ENCODE measurements around the gene JHY.

JHY gene

GRCh38 chr11:122897606-122898210 lies 15.1 kb downstream of the JHY start:
- Histone ChIP-seq H3K9ac (ENCODE audit: low read depth in 1 of 2, low read length in 2 of 2) (no peak overlapping the region), H3K27ac (ENCODE audit: low read depth, low read length) (no peak overlapping the region), H3K4me3 (ENCODE audit: low read depth in 1 of 2, low read length in 2 of 2) (no peak overlapping the region), H3K4me1 (ENCODE audit: control insufficient read depth in 1 of 2, insufficient read depth in 2 of 2, low read length in 2 of 2) (no peaks in the 10 kb centered on the region), H3K9me3 (ENCODE audit: control insufficient read depth in 1 of 2, low read length in 2 of 2) (no peaks in the 10 kb centered on the region), H3K36me3 (ENCODE audit: control insufficient read depth in 1 of 2, insufficient read depth in 2 of 2, low read length in 2 of 2) (no peaks in the 10 kb centered on the region), H3K27me3 (ENCODE audit: control insufficient read depth in 1 of 2, insufficient read depth in 2 of 2, low read length in 2 of 2) (no peaks in the 10 kb centered on the region)

GRCh38 chr11:122898799-122899198 lies 16.2 kb downstream of the JHY start:
- H3K9ac ChIP-seq (ENCODE audit: low read depth in 1 of 2, low read length in 2 of 2), result no peak overlapping the region
- H3K9me3 ChIP-seq (ENCODE audit: control insufficient read depth in 1 of 2, low read length in 2 of 2), result no peaks in the 10 kb centered on the region
- no peaks in the 10 kb centered on the region for H3K4me1 ChIP-seq (ENCODE audit: control insufficient read depth in 1 of 2, insufficient read depth in 2 of 2, low read length in 2 of 2)
- H3K4me3 ChIP-seq (ENCODE audit: low read depth in 1 of 2, low read length in 2 of 2), result no peak overlapping the region
- H3K27ac ChIP-seq (ENCODE audit: low read depth, low read length), result no peak overlapping the region
- H3K27me3 ChIP-seq (ENCODE audit: control insufficient read depth in 1 of 2, insufficient read depth in 2 of 2, low read length in 2 of 2), result no peaks in the 10 kb centered on the region
- H3K36me3 ChIP-seq (ENCODE audit: control insufficient read depth in 1 of 2, insufficient read depth in 2 of 2, low read length in 2 of 2), result no peaks in the 10 kb centered on the region

- Histone ChIP-seq H3K9me3 (ENCODE audit: control insufficient read depth in 1 of 2, low read length in 2 of 2) (no peaks in the 10 kb centered on the region), H3K36me3 (ENCODE audit: control insufficient read depth in 1 of 2, insufficient read depth in 2 of 2, low read length in 2 of 2) (no peaks in the 10 kb centered on the region), H3K27ac (ENCODE audit: low read depth, low read length) (no peak overlapping the region), H3K4me3 (ENCODE audit: low read depth in 1 of 2, low read length in 2 of 2) (no peak overlapping the region), H3K9ac (ENCODE audit: low read depth in 1 of 2, low read length in 2 of 2) (no peak overlapping the region), H3K4me1 (ENCODE audit: control insufficient read depth in 1 of 2, insufficient read depth in 2 of 2, low read length in 2 of 2) (no peaks in the 10 kb centered on the region), H3K27me3 (ENCODE audit: control insufficient read depth in 1 of 2, insufficient read depth in 2 of 2, low read length in 2 of 2) (no peaks in the 10 kb centered on the region)
Observed at GRCh38 chr11:122900587-122901202, 18.1 kb downstream of the JHY start.

- Histone ChIP-seq H3K27me3 (ENCODE audit: control insufficient read depth in 1 of 2, insufficient read depth in 2 of 2, low read length in 2 of 2) (no peaks in the 10 kb centered on the region), H3K9ac (ENCODE audit: low read depth in 1 of 2, low read length in 2 of 2) (no peak overlapping the region), H3K36me3 (ENCODE audit: control insufficient read depth in 1 of 2, insufficient read depth in 2 of 2, low read length in 2 of 2) (no peaks in the 10 kb centered on the region), H3K4me3 (ENCODE audit: low read depth in 1 of 2, low read length in 2 of 2) (no peak overlapping the region), H3K27ac (ENCODE audit: low read depth, low read length) (no peak overlapping the region), H3K4me1 (ENCODE audit: control insufficient read depth in 1 of 2, insufficient read depth in 2 of 2, low read length in 2 of 2) (no peaks in the 10 kb centered on the region), H3K9me3 (ENCODE audit: control insufficient read depth in 1 of 2, low read length in 2 of 2) (no peaks in the 10 kb centered on the region)
Observed at GRCh38 chr11:122902951-122903350, 20.4 kb downstream of the JHY start.

DNA sequence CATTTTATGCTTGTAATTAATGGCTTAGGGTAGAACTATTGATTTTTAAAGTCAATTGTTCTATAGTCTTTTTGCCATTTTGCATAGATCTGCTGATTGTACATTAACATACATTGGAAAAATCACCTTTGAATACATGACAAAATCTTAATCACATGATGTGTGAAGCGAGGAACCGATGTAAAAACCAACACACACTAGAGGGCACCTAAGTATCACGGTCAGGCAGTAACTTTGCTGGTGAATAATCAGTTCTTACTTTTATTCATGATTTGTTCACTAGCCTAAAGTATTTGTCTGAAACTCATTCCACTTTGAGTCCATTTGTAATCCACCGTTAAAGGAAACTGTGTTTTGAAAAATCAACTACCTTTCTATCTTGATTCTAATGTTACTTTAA lies 28.2 kb downstream of the JHY start:
- Histone ChIP-seq H3K27ac (ENCODE audit: low read depth, low read length) (no peak overlapping the region), H3K9me3 (ENCODE audit: control insufficient read depth in 1 of 2, low read length in 2 of 2) (no peaks in the 10 kb centered on the region), H3K36me3 (ENCODE audit: control insufficient read depth in 1 of 2, insufficient read depth in 2 of 2, low read length in 2 of 2) (no peaks in the 10 kb centered on the region), H3K4me1 (ENCODE audit: control insufficient read depth in 1 of 2, insufficient read depth in 2 of 2, low read length in 2 of 2) (no peaks in the 10 kb centered on the region), H3K27me3 (ENCODE audit: control insufficient read depth in 1 of 2, insufficient read depth in 2 of 2, low read length in 2 of 2) (no peaks in the 10 kb centered on the region), H3K9ac (ENCODE audit: low read depth in 1 of 2, low read length in 2 of 2) (no peak overlapping the region), H3K4me3 (ENCODE audit: low read depth in 1 of 2, low read length in 2 of 2) (no peak overlapping the region)

- Histone ChIP-seq H3K27me3 (ENCODE audit: control insufficient read depth in 1 of 2, insufficient read depth in 2 of 2, low read length in 2 of 2) (no peaks in the 10 kb centered on the region), H3K36me3 (ENCODE audit: control insufficient read depth in 1 of 2, insufficient read depth in 2 of 2, low read length in 2 of 2) (no peaks in the 10 kb centered on the region), H3K9me3 (ENCODE audit: control insufficient read depth in 1 of 2, low read length in 2 of 2) (no peaks in the 10 kb centered on the region), H3K9ac (ENCODE audit: low read depth in 1 of 2, low read length in 2 of 2) (no peak overlapping the region), H3K27ac (ENCODE audit: low read depth, low read length) (no peak overlapping the region), H3K4me3 (ENCODE audit: low read depth in 1 of 2, low read length in 2 of 2) (no peak overlapping the region), H3K4me1 (ENCODE audit: control insufficient read depth in 1 of 2, insufficient read depth in 2 of 2, low read length in 2 of 2) (no peaks in the 10 kb centered on the region)
Observed at GRCh38 chr11:122917311-122917710, 34.8 kb downstream of the JHY start.

- Histone ChIP-seq H3K27me3 (ENCODE audit: control insufficient read depth in 1 of 2, insufficient read depth in 2 of 2, low read length in 2 of 2) (no peaks in the 10 kb centered on the region), H3K9me3 (ENCODE audit: control insufficient read depth in 1 of 2, low read length in 2 of 2) (no peaks in the 10 kb centered on the region), H3K9ac (ENCODE audit: low read depth in 1 of 2, low read length in 2 of 2) (no peak overlapping the region), H3K36me3 (ENCODE audit: control insufficient read depth in 1 of 2, insufficient read depth in 2 of 2, low read length in 2 of 2) (no peaks in the 10 kb centered on the region), H3K27ac (ENCODE audit: low read depth, low read length) (no peak overlapping the region), H3K4me3 (ENCODE audit: low read depth in 1 of 2, low read length in 2 of 2) (no peak overlapping the region), H3K4me1 (ENCODE audit: control insufficient read depth in 1 of 2, insufficient read depth in 2 of 2, low read length in 2 of 2) (no peaks in the 10 kb centered on the region)
Observed at GRCh38 chr11:122918734-122919133, 36.2 kb downstream of the JHY start.

DNA sequence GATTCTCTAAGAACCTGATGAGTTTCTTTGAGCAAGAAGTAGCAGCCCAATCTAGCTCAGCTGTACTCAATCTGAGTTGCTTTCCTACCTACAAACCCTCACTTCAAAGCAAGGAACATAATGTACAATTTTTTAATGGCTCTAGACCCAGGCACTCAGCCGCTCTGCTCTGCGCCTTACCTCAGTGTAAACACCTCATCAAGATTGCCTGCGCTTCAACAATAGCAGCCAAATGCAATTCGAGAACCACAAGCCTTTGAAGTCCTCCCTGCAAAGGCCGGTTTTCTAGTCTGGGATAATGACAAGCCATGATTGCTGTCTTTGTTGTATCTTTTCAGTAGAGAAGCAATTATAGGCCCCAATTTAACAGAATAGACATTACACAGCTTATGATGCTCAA lies 38.0 kb downstream of the JHY start:
- no peak overlapping the region for H3K4me3 ChIP-seq (ENCODE audit: low read depth in 1 of 2, low read length in 2 of 2)
- no peaks in the 10 kb centered on the region for H3K36me3 ChIP-seq (ENCODE audit: control insufficient read depth in 1 of 2, insufficient read depth in 2 of 2, low read length in 2 of 2)
- H3K9me3 ChIP-seq (ENCODE audit: control insufficient read depth in 1 of 2, low read length in 2 of 2), result no peaks in the 10 kb centered on the region
- H3K27ac ChIP-seq (ENCODE audit: low read depth, low read length), result no peak overlapping the region
- H3K27me3 ChIP-seq (ENCODE audit: control insufficient read depth in 1 of 2, insufficient read depth in 2 of 2, low read length in 2 of 2), result no peaks in the 10 kb centered on the region
- H3K4me1 ChIP-seq (ENCODE audit: control insufficient read depth in 1 of 2, insufficient read depth in 2 of 2, low read length in 2 of 2), result no peaks in the 10 kb centered on the region
- no peak overlapping the region for H3K9ac ChIP-seq (ENCODE audit: low read depth in 1 of 2, low read length in 2 of 2)

DNA sequence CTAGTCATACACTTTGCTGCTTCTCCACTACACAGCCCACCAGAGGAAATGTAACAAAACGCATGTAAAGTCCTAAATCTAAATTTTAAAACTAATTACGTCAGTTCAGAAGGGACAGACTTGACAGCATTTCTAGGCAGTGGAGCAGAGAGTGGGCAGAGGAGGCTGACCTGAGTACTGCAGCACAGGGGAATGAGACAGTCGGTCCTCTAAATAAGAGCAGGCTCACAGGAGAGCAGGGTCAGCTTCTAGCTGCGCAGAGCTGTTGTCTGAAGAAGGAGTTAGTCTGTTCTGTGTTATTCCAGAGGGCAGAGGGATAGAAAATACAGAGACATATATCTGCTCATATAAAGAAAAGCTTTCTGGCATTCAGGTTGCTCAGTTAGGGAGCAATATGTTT lies 40.3 kb downstream of the JHY start:
- Histone ChIP-seq H3K9me3 (ENCODE audit: control insufficient read depth in 1 of 2, low read length in 2 of 2) (no peaks in the 10 kb centered on the region), H3K9ac (ENCODE audit: low read depth in 1 of 2, low read length in 2 of 2) (no peak overlapping the region), H3K36me3 (ENCODE audit: control insufficient read depth in 1 of 2, insufficient read depth in 2 of 2, low read length in 2 of 2) (no peaks in the 10 kb centered on the region), H3K4me3 (ENCODE audit: low read depth in 1 of 2, low read length in 2 of 2) (no peak overlapping the region), H3K4me1 (ENCODE audit: control insufficient read depth in 1 of 2, insufficient read depth in 2 of 2, low read length in 2 of 2) (no peaks in the 10 kb centered on the region), H3K27me3 (ENCODE audit: control insufficient read depth in 1 of 2, insufficient read depth in 2 of 2, low read length in 2 of 2) (no peaks in the 10 kb centered on the region), H3K27ac (ENCODE audit: low read depth, low read length) (no peak overlapping the region)

DNA sequence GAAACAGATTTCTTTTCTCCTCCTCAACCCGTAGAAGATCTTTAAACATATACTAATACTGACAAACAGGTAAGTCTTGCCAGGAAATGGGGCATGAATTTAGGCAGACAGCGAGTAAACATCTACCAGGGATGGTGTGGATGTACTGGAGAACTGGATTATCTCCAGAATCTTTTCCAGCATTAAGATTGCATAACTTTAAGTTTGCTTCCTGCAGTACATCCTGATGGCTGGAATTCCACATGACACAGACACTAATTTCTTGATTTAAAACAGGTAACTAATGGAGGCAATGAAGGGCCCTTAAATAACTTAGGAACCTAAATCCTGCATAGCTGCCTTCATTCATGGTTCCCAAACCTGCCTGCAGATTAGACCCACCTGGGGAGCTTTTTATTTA lies 40.7 kb downstream of the JHY start:
- no peaks in the 10 kb centered on the region for H3K36me3 ChIP-seq (ENCODE audit: control insufficient read depth in 1 of 2, insufficient read depth in 2 of 2, low read length in 2 of 2)
- H3K9me3 ChIP-seq (ENCODE audit: control insufficient read depth in 1 of 2, low read length in 2 of 2), result no peaks in the 10 kb centered on the region
- H3K9ac ChIP-seq (ENCODE audit: low read depth in 1 of 2, low read length in 2 of 2), result no peak overlapping the region
- H3K4me3 ChIP-seq (ENCODE audit: low read depth in 1 of 2, low read length in 2 of 2), result no peak overlapping the region
- H3K4me1 ChIP-seq (ENCODE audit: control insufficient read depth in 1 of 2, insufficient read depth in 2 of 2, low read length in 2 of 2), result no peaks in the 10 kb centered on the region
- H3K27me3 ChIP-seq (ENCODE audit: control insufficient read depth in 1 of 2, insufficient read depth in 2 of 2, low read length in 2 of 2), result no peaks in the 10 kb centered on the region
- no peak overlapping the region for H3K27ac ChIP-seq (ENCODE audit: low read depth, low read length)

Measured in duodenal mucosa (tissue), 2 donors.